Colonic mucosa (tissue), 4 donors: ENCODE data around the gene F8. TPM values are rescaled to one million over a fixed set of nuclear protein-coding genes. Genes with fewer than 3 reads are reported as not detected.

ENCODE experiments used
- DNase-seq: peaks from one replicate; pipeline ENCODE4 v3.0.0-alpha.2; 2020
- H3K27ac ChIP-seq: fragments of 200-600 bp; one replicate; pipeline ENCODE4 v1.8.0; 2021
- H3K27me3 ChIP-seq: fragments of 200-600 bp; one replicate; pipeline ENCODE4 v1.8.0; 2021
- H3K36me3 ChIP-seq: fragments of 200-600 bp; one replicate; pipeline ENCODE4 v1.8.0; 2021
- H3K4me1 ChIP-seq: fragments of 200-600 bp; one replicate; pipeline ENCODE4 v1.8.0; 2021; ENCODE audit warnings: mild to moderate bottlenecking
- H3K4me3 ChIP-seq: fragments of 200-600 bp; one replicate; pipeline ENCODE4 v1.8.0; 2021
- H3K9ac ChIP-seq, 2 donors: one replicate each; pipeline ENCODE4 v1.7.0; 2013; ENCODE audit warnings: control low read depth in 2 of 2, low read depth in 2 of 2, low read length in 2 of 2
- H3K9me3 ChIP-seq: fragments of 200-600 bp; one replicate; pipeline ENCODE4 v1.8.0; 2021
- intact Hi-C: fragments of 100-400 bp; cut with DNase I; formaldehyde crosslinking; loops from one replicate; pipeline ENCODE4 v1.14.1; 2022
- total RNA-seq, 2 donors: library from RNA; stranded (reverse); fragmentation: NEBNext Ultra II Directional in 1 of 2; extraction: Animal tissue kit (Norgen Biotek cat#: 25700) in 1 of 2; gene quantifications; one replicate each; pipeline ENCODE4 v1.2.1, GENCODE V29; 2021
- TF ChIP-seq, protein P1 (sequence below): fragments of 200-600 bp; IDR thresholded peaks from one replicate; pipeline ENCODE4 v1.8.0; 2022; ENCODE audit warnings: antibody characterized with exemption, mild to moderate bottlenecking
- donor health status: healthy.
- donor health status: DM: no; HTN: no; CAD: no.
- donor health status: DM: no; HTN: no; CAD: no.

Gene F8
- total RNA-seq, 2 donors from 2014 or later: 2.3 to 3.5 TPM

DNA sequence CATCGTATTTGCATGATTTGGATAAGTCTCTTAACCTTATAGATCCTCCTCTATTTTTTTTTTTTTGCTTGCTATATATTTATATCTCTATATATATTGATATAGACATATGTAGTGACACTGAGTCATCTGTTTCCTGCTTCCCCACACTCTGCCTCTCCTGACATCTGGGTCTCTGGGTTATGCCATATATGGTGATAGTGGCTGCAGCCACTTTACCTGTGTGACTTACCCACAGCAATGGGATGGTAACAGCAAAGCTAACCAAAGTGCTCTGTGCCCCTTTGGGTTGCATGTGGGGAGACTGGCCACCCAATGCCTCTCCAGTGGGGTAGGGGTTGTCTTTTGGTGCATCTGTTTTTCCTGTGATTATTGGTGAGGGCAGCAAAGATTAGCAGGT, 33.9 kb upstream of the F8 start:
- H3K36me3 ChIP-seq: no peaks in the 10 kb centered on the region
- TF ChIP-seq, protein P1, sequence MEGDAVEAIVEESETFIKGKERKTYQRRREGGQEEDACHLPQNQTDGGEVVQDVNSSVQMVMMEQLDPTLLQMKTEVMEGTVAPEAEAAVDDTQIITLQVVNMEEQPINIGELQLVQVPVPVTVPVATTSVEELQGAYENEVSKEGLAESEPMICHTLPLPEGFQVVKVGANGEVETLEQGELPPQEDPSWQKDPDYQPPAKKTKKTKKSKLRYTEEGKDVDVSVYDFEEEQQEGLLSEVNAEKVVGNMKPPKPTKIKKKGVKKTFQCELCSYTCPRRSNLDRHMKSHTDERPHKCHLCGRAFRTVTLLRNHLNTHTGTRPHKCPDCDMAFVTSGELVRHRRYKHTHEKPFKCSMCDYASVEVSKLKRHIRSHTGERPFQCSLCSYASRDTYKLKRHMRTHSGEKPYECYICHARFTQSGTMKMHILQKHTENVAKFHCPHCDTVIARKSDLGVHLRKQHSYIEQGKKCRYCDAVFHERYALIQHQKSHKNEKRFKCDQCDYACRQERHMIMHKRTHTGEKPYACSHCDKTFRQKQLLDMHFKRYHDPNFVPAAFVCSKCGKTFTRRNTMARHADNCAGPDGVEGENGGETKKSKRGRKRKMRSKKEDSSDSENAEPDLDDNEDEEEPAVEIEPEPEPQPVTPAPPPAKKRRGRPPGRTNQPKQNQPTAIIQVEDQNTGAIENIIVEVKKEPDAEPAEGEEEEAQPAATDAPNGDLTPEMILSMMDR: no peak
- intact Hi-C loops: loop anchor here (5.0 kb wide), 1 partner anchor 69 kb away; no protein-coding TSS in a partner anchor
- H3K27me3 ChIP-seq: no peaks in the 10 kb centered on the region
- DNase-seq: no peak
- no peaks in the 10 kb centered on the region for H3K9me3 ChIP-seq
- H3K4me3 ChIP-seq: no peak overlapping the region
- H3K9ac ChIP-seq: no peak overlapping the region
- no peak overlapping the region for H3K27ac ChIP-seq
- H3K4me1 ChIP-seq: no peaks in the 10 kb centered on the region

DNA sequence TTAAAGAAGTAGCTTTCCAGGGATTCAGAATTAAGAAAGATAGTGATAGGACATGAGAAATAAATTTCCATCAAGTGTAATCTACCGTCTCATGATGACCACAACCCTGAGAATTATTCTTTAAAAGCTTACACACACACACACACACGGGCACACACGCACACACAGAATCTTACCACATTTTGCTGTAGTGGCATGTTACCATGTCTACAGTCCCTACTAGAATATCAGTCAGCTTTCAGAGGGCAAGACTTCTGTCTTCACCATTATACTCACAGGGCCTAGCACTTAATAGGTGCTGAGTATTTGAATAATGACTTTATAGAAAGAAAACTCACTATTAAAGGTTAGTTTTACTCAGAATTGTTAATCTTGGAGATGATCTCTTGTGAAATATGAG, 33.0 kb upstream of the F8 start:
- no peaks in the 10 kb centered on the region for H3K9me3 ChIP-seq
- no peaks in the 10 kb centered on the region for H3K4me1 ChIP-seq
- no peaks in the 10 kb centered on the region for H3K27me3 ChIP-seq
- DNase-seq: no peak
- no peak overlapping the region for H3K9ac ChIP-seq
- TF ChIP-seq, protein P1: no peak
- no peak overlapping the region for H3K4me3 ChIP-seq
- no peak overlapping the region for H3K27ac ChIP-seq
- no peaks in the 10 kb centered on the region for H3K36me3 ChIP-seq
- intact Hi-C loops: loop anchor here (5.0 kb wide), 1 partner anchor 68 kb away; no protein-coding TSS in a partner anchor

DNA sequence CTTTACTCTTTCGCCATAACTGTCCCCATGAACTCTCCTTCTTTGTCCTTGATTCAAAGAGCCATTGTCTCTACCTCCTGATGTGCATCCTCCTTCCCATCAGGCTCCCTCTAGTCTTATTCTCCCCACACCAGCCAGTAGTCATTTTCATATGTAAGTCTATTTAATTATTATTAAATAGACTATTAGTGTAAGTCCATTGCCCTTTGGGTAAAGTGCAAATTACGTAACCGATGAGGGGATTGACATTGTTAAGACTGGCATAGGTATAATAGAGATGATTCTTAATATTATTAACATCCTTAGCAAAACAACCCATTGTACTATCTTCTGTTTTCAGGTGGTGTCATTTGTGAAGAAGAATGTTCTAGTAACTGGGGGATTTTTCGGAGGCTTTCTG, 31.7 kb upstream of the F8 start:
- Histone ChIP-seq H3K4me1 (no peaks in the 10 kb centered on the region), H3K36me3 (no peaks in the 10 kb centered on the region), H3K27me3 (no peaks in the 10 kb centered on the region), H3K4me3 (no peak overlapping the region), H3K9me3 (no peaks in the 10 kb centered on the region), H3K27ac (no peak overlapping the region), H3K9ac (no peak overlapping the region)
- DNase-seq: no peak
- intact Hi-C loops: no loop called here
- TF ChIP-seq, protein P1: no peak

DNA sequence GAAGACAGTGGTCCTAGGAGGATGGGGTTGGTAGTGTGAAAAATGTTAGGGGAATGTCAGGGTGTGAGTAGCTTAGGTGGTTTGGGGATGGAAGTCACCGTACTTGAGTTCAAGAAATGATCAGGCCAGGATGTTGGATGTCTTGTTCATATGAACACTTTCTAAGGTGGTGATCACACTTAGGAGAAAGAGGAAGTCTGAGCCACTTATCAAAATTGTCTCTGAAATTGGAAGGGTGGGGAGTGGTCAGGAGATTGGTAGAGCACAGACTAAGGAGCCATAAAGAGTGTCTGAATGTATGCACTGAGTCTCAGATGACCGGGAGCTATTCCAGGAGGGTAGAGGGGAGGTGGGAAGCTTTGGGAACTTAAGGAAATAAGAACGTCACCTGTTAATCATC, 31.1 kb upstream of the F8 start:
- intact Hi-C loops: no loop called here
- TF ChIP-seq, protein P1: no peak
- Histone ChIP-seq H3K4me1 (no peaks in the 10 kb centered on the region), H3K36me3 (no peaks in the 10 kb centered on the region), H3K27ac (no peak overlapping the region), H3K4me3 (no peak overlapping the region), H3K9me3 (no peaks in the 10 kb centered on the region), H3K9ac (no peak overlapping the region), H3K27me3 (no peaks in the 10 kb centered on the region)
- no peak for DNase-seq

DNA sequence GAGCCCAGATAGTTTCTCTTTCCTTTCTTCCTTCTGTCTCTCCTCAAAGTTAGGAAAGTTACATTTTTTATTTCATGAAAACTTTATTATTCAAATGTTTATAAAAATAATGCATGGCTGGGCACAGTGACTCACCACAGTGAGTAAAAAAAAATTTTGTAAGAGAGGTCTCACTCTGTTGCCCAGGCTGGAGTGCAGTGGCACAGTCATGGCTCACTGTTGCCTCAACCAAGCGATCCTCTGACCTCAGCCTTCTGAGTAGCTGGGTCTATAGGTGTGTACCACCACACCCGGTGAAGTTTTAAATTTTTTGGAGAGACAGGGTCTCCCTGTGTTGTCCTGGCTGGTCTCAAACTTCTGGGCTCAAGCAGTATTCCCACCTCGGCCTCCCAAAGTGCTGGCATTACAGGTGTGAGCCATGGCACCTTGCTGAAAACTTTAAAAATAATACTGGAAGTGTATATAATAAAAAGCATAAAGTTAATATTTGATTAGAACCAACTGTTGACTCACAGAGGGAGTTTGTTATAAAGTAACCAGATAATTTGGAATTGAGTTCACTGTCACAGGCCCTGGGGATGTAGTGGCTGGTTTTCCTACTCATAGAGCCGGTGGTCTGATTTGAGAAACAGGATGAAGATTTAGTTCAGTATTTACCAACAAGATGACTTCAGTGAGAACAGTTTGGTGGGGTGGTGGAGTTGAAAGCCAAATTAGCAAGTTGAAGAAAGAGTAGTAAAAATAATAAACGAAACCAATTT, 30.4 kb upstream of the F8 start:
- TF ChIP-seq, protein P1: no peak
- H3K4me3 ChIP-seq: no peak overlapping the region
- no peaks in the 10 kb centered on the region for H3K27me3 ChIP-seq
- no peak overlapping the region for H3K27ac ChIP-seq
- no peak overlapping the region for H3K9ac ChIP-seq
- no peak for DNase-seq
- intact Hi-C loops: no loop called here
- H3K36me3 ChIP-seq: no peaks in the 10 kb centered on the region
- H3K4me1 ChIP-seq: no peaks in the 10 kb centered on the region
- no peaks in the 10 kb centered on the region for H3K9me3 ChIP-seq
